Measurements from ENCODE around the gene CST3.
"Not testable (repeated sequence)": the region's sequence is repeated elsewhere in the genome, so short reads cannot be mapped to it uniquely, and the experiment has no call there.

CST3 gene

GRCh38 chr20:23629017-23629541, 8.7 kb downstream of the CST3 start:
- Mint-ChIP-seq H3K36me3 (no peaks in the 10 kb centered on the region), H3K4me1 (no peaks in the 10 kb centered on the region), H3K4me3 (no peak overlapping the region), H3K9me3 (no peaks in the 10 kb centered on the region), H3K27ac (no peak overlapping the region)
- no peak for DNase-seq (ENCODE audit: low spot score in 2 of 2)
- ATAC-seq = no peak

- Mint-ChIP-seq H3K4me3 (no peak overlapping the region), H3K36me3 (no peaks in the 10 kb centered on the region), H3K27ac (no peak overlapping the region), H3K4me1 (no peaks in the 10 kb centered on the region), H3K9me3 (no peaks in the 10 kb centered on the region)
- no peak for DNase-seq (ENCODE audit: low spot score in 2 of 2)
- no peak for ATAC-seq
These were observed 9.2 kb downstream of the CST3 start for GRCh38 chr20:23628402-23629016.

GRCh38 chr20:23627501-23627900, 10.3 kb downstream of the CST3 start:
- no peak for DNase-seq (ENCODE audit: low spot score in 2 of 2)
- ATAC-seq = no peak
- H3K4me1 Mint-ChIP-seq = peaks cover 6% of the 10 kb centered on the region
- H3K4me3 Mint-ChIP-seq = no peak overlapping the region
- no peak overlapping the region for H3K27ac Mint-ChIP-seq
- no peaks in the 10 kb centered on the region for H3K36me3 Mint-ChIP-seq
- no peaks in the 10 kb centered on the region for H3K9me3 Mint-ChIP-seq

- DNase-seq (ENCODE audit: low spot score in 2 of 2) (no peak), ATAC-seq (no peak)
These were observed 11.6 kb downstream of the CST3 start for GRCh38 chr20:23626040-23626620.

GRCh38 chr20:23625236-23625964, 12.4 kb downstream of the CST3 start:
- no peak overlapping the region for H3K4me3 Mint-ChIP-seq
- ATAC-seq (no peak), DNase-seq (ENCODE audit: low spot score in 2 of 2) (no peak)
- no peak overlapping the region for H3K27ac Mint-ChIP-seq
- peaks cover 6% of the 10 kb centered on the region for H3K4me1 Mint-ChIP-seq
- no peaks in the 10 kb centered on the region for H3K36me3 Mint-ChIP-seq
- no peaks in the 10 kb centered on the region for H3K9me3 Mint-ChIP-seq

More at GRCh38 chr20:23626040-23626620, 11.6 kb downstream of the CST3 start:
- Mint-ChIP-seq H3K9me3 (no peaks in the 10 kb centered on the region), H3K27ac (no peak overlapping the region), H3K4me3 (no peak overlapping the region), H3K36me3 (no peaks in the 10 kb centered on the region), H3K4me1 (peaks cover 6% of the 10 kb centered on the region)

GRCh38 chr20:23624324-23624691, 13.4 kb downstream of the CST3 start:
- no peak for ATAC-seq
- peaks cover 6% of the 10 kb centered on the region for H3K4me1 Mint-ChIP-seq
- H3K27ac Mint-ChIP-seq = no peak overlapping the region

GRCh38 chr20:23623666-23624323, 14.0 kb downstream of the CST3 start:
- Mint-ChIP-seq H3K4me1 (peaks cover 6% of the 10 kb centered on the region), H3K4me3 (no peak overlapping the region), H3K36me3 (no peaks in the 10 kb centered on the region), H3K9me3 (no peaks in the 10 kb centered on the region), H3K27ac (no peak overlapping the region)
- no peak for DNase-seq (ENCODE audit: low spot score in 2 of 2)
- ATAC-seq = no peak

More at GRCh38 chr20:23624324-23624691, 13.4 kb downstream of the CST3 start:
- Mint-ChIP-seq H3K36me3 (no peaks in the 10 kb centered on the region), H3K9me3 (no peaks in the 10 kb centered on the region), H3K4me3 (no peak overlapping the region)
- no peak for DNase-seq (ENCODE audit: low spot score in 2 of 2)

- H3K9me3 Mint-ChIP-seq = no peaks in the 10 kb centered on the region
- no peak overlapping the region for H3K27ac Mint-ChIP-seq
- peaks cover 6% of the 10 kb centered on the region for H3K4me1 Mint-ChIP-seq
- DNase-seq (ENCODE audit: low spot score in 2 of 2) (no peak), ATAC-seq (no peak)
- no peak overlapping the region for H3K4me3 Mint-ChIP-seq
- H3K36me3 Mint-ChIP-seq = no peaks in the 10 kb centered on the region
These were observed 14.9 kb downstream of the CST3 start for GRCh38 chr20:23622839-23623343.

GRCh38 chr20:23622401-23622800, 15.4 kb downstream of the CST3 start:
- not testable (repeated sequence) for H3K9me3 Mint-ChIP-seq; H3K4me1 Mint-ChIP-seq; DNase-seq (ENCODE audit: low spot score in 2 of 2); H3K27ac Mint-ChIP-seq; ATAC-seq; H3K4me3 Mint-ChIP-seq; H3K36me3 Mint-ChIP-seq

- H3K36me3 Mint-ChIP-seq; H3K9me3 Mint-ChIP-seq; H3K4me3 Mint-ChIP-seq; ATAC-seq; H3K27ac Mint-ChIP-seq; DNase-seq (ENCODE audit: low spot score in 2 of 2); H3K4me1 Mint-ChIP-seq: not testable (repeated sequence)
These were observed 16.9 kb downstream of the CST3 start for GRCh38 chr20:23620670-23621386.

- no peak overlapping the region for H3K4me3 Mint-ChIP-seq
- no peaks in the 10 kb centered on the region for H3K36me3 Mint-ChIP-seq
- no peaks in the 10 kb centered on the region for H3K4me1 Mint-ChIP-seq
- DNase-seq (ENCODE audit: low spot score in 2 of 2) (no peak), ATAC-seq (no peak)
- no peak overlapping the region for H3K27ac Mint-ChIP-seq
- no peaks in the 10 kb centered on the region for H3K9me3 Mint-ChIP-seq
These were observed 23.6 kb downstream of the CST3 start for GRCh38 chr20:23614163-23614562.

GRCh38 chr20:23613676-23614075, 24.1 kb downstream of the CST3 start:
- no peaks in the 10 kb centered on the region for H3K9me3 Mint-ChIP-seq
- H3K27ac Mint-ChIP-seq = no peak overlapping the region
- ATAC-seq = no peak
- H3K36me3 Mint-ChIP-seq = no peaks in the 10 kb centered on the region
- DNase-seq (ENCODE audit: low spot score in 2 of 2) = no peak
- no peak overlapping the region for H3K4me3 Mint-ChIP-seq
- H3K4me1 Mint-ChIP-seq = no peaks in the 10 kb centered on the region

- Mint-ChIP-seq H3K27ac (no peak overlapping the region), H3K9me3 (no peaks in the 10 kb centered on the region), H3K36me3 (no peaks in the 10 kb centered on the region), H3K4me1 (no peaks in the 10 kb centered on the region), H3K4me3 (no peak overlapping the region)
- ATAC-seq (no peak), DNase-seq (ENCODE audit: low spot score in 2 of 2) (no peak)
These were observed 25.4 kb downstream of the CST3 start for GRCh38 chr20:23612396-23612795.

- no peak for ATAC-seq
- Mint-ChIP-seq H3K36me3 (no peaks in the 10 kb centered on the region), H3K4me1 (peaks cover 10% of the 10 kb centered on the region), H3K9me3 (no peaks in the 10 kb centered on the region), H3K27ac (no peak overlapping the region), H3K4me3 (no peak overlapping the region)
- DNase-seq (ENCODE audit: low spot score in 2 of 2) = no peak
These were observed 28.2 kb downstream of the CST3 start for GRCh38 chr20:23609486-23610109.

Measured in stimulated activated effector memory CD8-positive, alpha-beta T cell treated with anti-CD3 and anti-CD28 coated beads, Interleukin-12 subunit alpha, Interleukin-12 subunit beta, amount 100 ng/mL, for 72 hours (primary cell).